HCT116 (cell line): Measurements from ENCODE around the gene ANKRD63. TPM values are rescaled to one million over a fixed set of nuclear protein-coding genes. Genes with fewer than 3 reads are reported as not detected.

Experiments used
- ATAC-seq: fragments of 200-7000 bp; cut with Tn5 transposase; 2 replicates; pipeline ENCODE4 v1.9.1; 2020; ENCODE audit warnings: mild to moderate bottlenecking, moderate library complexity
- BruUV-seq: library from RNA; stranded (reverse); fragments of 400-500 nt; replicated peaks from 2 replicates; lab custom pipeline; 2021; lab: Mats Ljungman, UMichigan
- CTCF ChIA-PET: fragments of 300-600 bp; sonication (Branson Sonifier 250); formaldehyde crosslinking; loops from one replicate; lab custom pipeline; 2021; ENCODE audit warnings: antibody characterized with exemption; lab: Charles Lee
- POLR2A ChIA-PET: fragments of 300-600, 350-600 bp; sonication (Branson Sonifier 250); formaldehyde crosslinking; loops from one replicate; lab custom pipeline; 2021; ENCODE audit warnings: antibody characterized with exemption; lab: Charles Lee
- RAD21 ChIA-PET, 2 experiments: fragments of 300-600 bp; sonication (Branson Sonifier 250); formaldehyde crosslinking; loops; one replicate each; lab custom pipeline; 2023; ENCODE audit warnings: low total read pairs in 2 of 2; ENCODE audit not compliant: uncharacterized antibody in 2 of 2, unreplicated experiment in 2 of 2, low non-redundant PET in 1 of 2; lab: Charles Lee
- DNase-seq: peaks from one replicate; pipeline ENCODE4 v3.0.0-alpha.2; 2010; ENCODE audit warnings: low read depth, low spot score
- H2AFZ ChIP-seq: fragments of 200-600 bp; shearing (Covaris generic), sonication (generic); 2 replicates; pipeline ENCODE4 v1.6.1; 2017; ENCODE audit warnings: low read depth, mixed run types, mixed read lengths, antibody characterized with exemption, low read length; ENCODE audit not compliant: poor library complexity, severe bottlenecking
- H3K27ac ChIP-seq: 2 replicates; pipeline ENCODE4 v1.5.1; 2012; ENCODE audit warnings: low read depth, low read length
- H3K27me3 ChIP-seq: fragments of 200-600 bp; sonication (generic); 2 replicates; pipeline ENCODE4 v1.6.1; 2016; ENCODE audit warnings: mixed run types, low read length, mixed read lengths; ENCODE audit not compliant: insufficient read depth
- H3K36me3 ChIP-seq, 2 experiments: fragments of 200-500 bp in 1 of 2; fragments of 200-600 bp in 1 of 2; sonication (Bioruptor generic) in 1 of 2; sonication (generic) in 1 of 2; 2 replicates each; pipeline versions ENCODE4 v1.5.1 to v1.6.1; 2014 to 2016; ENCODE audit warnings: low read length in 2 of 2, inconsistent platforms in 1 of 2, mixed read lengths in 1 of 2, mixed run types in 1 of 2; ENCODE audit not compliant: insufficient read depth in 2 of 2, control insufficient read depth in 1 of 2
- H3K4me1 ChIP-seq, 2 experiments: fragments of 200-600 bp in 1 of 2; sonication (generic) in 1 of 2; 2 replicates each; pipeline versions ENCODE4 v1.5.1 to v1.6.1; 2012 to 2017; ENCODE audit warnings: low read length in 2 of 2, inconsistent platforms in 1 of 2, mild to moderate bottlenecking in 1 of 2, mixed read lengths in 1 of 2, mixed run types in 1 of 2, moderate library complexity in 1 of 2; ENCODE audit not compliant: insufficient read depth in 2 of 2, control insufficient read depth in 1 of 2
- H3K4me2 ChIP-seq: fragments of 200-600 bp; sonication (generic); 2 replicates; pipeline ENCODE4 v1.6.1; 2017; ENCODE audit warnings: mixed run types, low read length, mixed read lengths
- H3K4me3 ChIP-seq, 2 experiments: fragments of 200-600 bp in 1 of 2; sonication (generic) in 1 of 2; replicated peaks in 1 of 2; 2 replicates each; pipeline ENCODE4 v1.5.1; 2011 to 2016; ENCODE audit warnings: low read length in 2 of 2, control low read depth in 1 of 2, low read depth in 1 of 2, mild to moderate bottlenecking in 1 of 2, mixed read lengths in 1 of 2, mixed run types in 1 of 2
- H3K79me2 ChIP-seq: fragments of 200-600 bp; sonication (generic); 2 replicates; pipeline ENCODE4 v1.6.1; 2017; ENCODE audit warnings: mild to moderate bottlenecking, mixed run types, low read length, moderate library complexity, mixed read lengths; ENCODE audit not compliant: insufficient read depth
- H3K9ac ChIP-seq: fragments of 200-600 bp; sonication (generic); 2 replicates; pipeline ENCODE4 v1.6.1; 2016; ENCODE audit warnings: low read length, mixed read lengths
- H3K9me2 ChIP-seq: fragments of 200-600 bp; sonication (generic), shearing (Covaris generic); 2 replicates; pipeline ENCODE4 v1.6.1; 2017; ENCODE audit warnings: mixed run types, mild to moderate bottlenecking, moderate library complexity; ENCODE audit not compliant: insufficient read depth
- H3K9me3 ChIP-seq, 2 experiments: fragments of 200-500 bp in 1 of 2; fragments of 200-600 bp in 1 of 2; sonication (Bioruptor generic) in 1 of 2; sonication (generic) in 1 of 2; 2 replicates each; pipeline ENCODE4 v1.6.1; 2014 to 2017; ENCODE audit warnings: low read length in 2 of 2, mixed read lengths in 2 of 2, inconsistent platforms in 1 of 2, low read depth in 1 of 2, mild to moderate bottlenecking in 1 of 2, mixed run types in 1 of 2, moderate library complexity in 1 of 2; ENCODE audit not compliant: control insufficient read depth in 1 of 2, insufficient read depth in 1 of 2
- H4K20me1 ChIP-seq: fragments of 200-600 bp; sonication (generic), shearing (Covaris generic); 2 replicates; pipeline ENCODE4 v1.6.1; 2017; ENCODE audit warnings: mixed run types, mild to moderate bottlenecking, moderate library complexity; ENCODE audit not compliant: insufficient read depth
- CBX3 ChIP-seq: IDR thresholded peaks from 2 replicates; pipeline ENCODE4 v1.6.1; 2012; ENCODE audit warnings: low read depth
- CEBPB ChIP-seq: IDR thresholded peaks from 2 replicates; pipeline ENCODE4 v1.6.1; 2012; ENCODE audit warnings: low read depth
- CTCF ChIP-seq, 3 experiments: fragments of 200-600 bp in 1 of 3; sonication (generic) in 1 of 3; IDR thresholded peaks in 2 of 3; conservative IDR thresholded peaks in 1 of 3; 2 replicates each; pipeline ENCODE4 v1.5.1; 2012 to 2017; ENCODE audit warnings: low read depth in 2 of 3, low read length in 2 of 3, antibody characterized with exemption in 1 of 3, borderline replicate concordance in 1 of 3, control low read depth in 1 of 3, mild to moderate bottlenecking in 1 of 3, mixed read lengths in 1 of 3, mixed run types in 1 of 3, moderate library complexity in 1 of 3; ENCODE audit not compliant: insufficient read depth in 1 of 3
- EGR1 ChIP-seq: IDR thresholded peaks from 2 replicates; pipeline ENCODE4 v1.6.1; 2012; ENCODE audit warnings: low read depth
- EZH2phosphoT487 ChIP-seq: fragments of 200-600 bp; IDR thresholded peaks from 2 replicates; pipeline ENCODE4 v1.6.1; 2018; ENCODE audit warnings: antibody characterized with exemption, borderline replicate concordance
- POLR2AphosphoS5 ChIP-seq: IDR thresholded peaks from 2 replicates; pipeline ENCODE4 v1.6.1; 2011; ENCODE audit warnings: mild to moderate bottlenecking, low read depth, low read length, moderate library complexity
- RAD21 ChIP-seq: IDR thresholded peaks from 2 replicates; pipeline ENCODE4 v1.6.1; 2012; ENCODE audit warnings: low read depth, mild to moderate bottlenecking
- SRF ChIP-seq: IDR thresholded peaks from 2 replicates; pipeline ENCODE4 v1.6.1; 2012; ENCODE audit warnings: low read depth
- TCF7L2 ChIP-seq: IDR thresholded peaks from 2 replicates; pipeline ENCODE4 v1.7.0; 2011; ENCODE audit warnings: borderline replicate concordance, inconsistent platforms; ENCODE audit not compliant: insufficient read depth, insufficient read length; ENCODE audit errors: extremely low read depth
- ZFX ChIP-seq: fragments of 450-650 bp; IDR thresholded peaks from 2 replicates; pipeline ENCODE4 v1.6.1; 2017
- ZNF274 ChIP-seq: fragments of 200-500 bp; sonication (Bioruptor generic); IDR thresholded peaks from 2 replicates; pipeline ENCODE4 v1.6.1; 2014; ENCODE audit warnings: mild to moderate bottlenecking, low read depth, low read length, inconsistent platforms
- intact Hi-C: fragments of 100-400 bp; cut with micrococcal nuclease; formaldehyde crosslinking; loops from 2 replicates; pipeline ENCODE4 v1.10.0; 2022
- total RNA-seq: library from RNA; stranded (reverse); gene quantifications from one replicate; pipeline ENCODE4 v1.2.1, GENCODE V29; 2021; ENCODE audit not compliant: unreplicated experiment

The ANKRD63 gene
- total RNA-seq, 1 experiment from 2014 or later: 0.89 TPM

- RAD21 ChIA-PET: no interaction called here
- H3K9me3 ChIP-seq: no peaks in the 10 kb centered on the region
- H3K9me2 ChIP-seq: no peaks in the 10 kb centered on the region
- intact Hi-C loops: no loop called here
- H2AFZ ChIP-seq: peak overlapping the region; percentile 74
- POLR2A ChIA-PET: interaction anchor here (0.7 kb wide), 1 partner anchor 55 kb away, joined by 3 read pairs; no protein-coding TSS in a partner anchor
- H3K9ac ChIP-seq: peak overlapping the region; percentile 57
- H4K20me1 ChIP-seq: no peaks in the 10 kb centered on the region
- CTCF ChIA-PET: interaction anchor here (1.0 to 1.9 kb wide), 6 partner anchors 8 to 56 kb away, joined by 3 to 8 read pairs (median 4); partner anchors contain the start of gene PAK6
- no peaks in the 10 kb centered on the region for H3K36me3 ChIP-seq
- H3K4me1 ChIP-seq: peaks cover 21 to 44% of the 10 kb centered on the region in 2 experiments
- ATAC-seq: peak; percentile 76
- DNase-seq: no peak
- peak overlapping the region; percentile 57; the same call in 1 of the 2 replicates for H3K27ac ChIP-seq
- no peaks in the 10 kb centered on the region for H3K27me3 ChIP-seq
- peak overlapping the region; percentile 45 to 59 for H3K4me3 ChIP-seq
- H3K4me2 ChIP-seq: peak overlapping the region; percentile 87
- H3K79me2 ChIP-seq: no peaks in the 10 kb centered on the region
- no TSS peak for BruUV-seq
- no peak for TF ChIP-seq ZNF274
- TF ChIP-seq SRF: no peak
- TF ChIP-seq CBX3: no peak; the same call in 1 of the 2 replicates
- peak; percentile 4; the same call in 1 of the 2 replicates for TF ChIP-seq POLR2AphosphoS5
- no peak for TF ChIP-seq EZH2phosphoT487
- peak; percentile 46 to 67 (median 65); a peak in 5 of 6 replicates for TF ChIP-seq CTCF (IDR thresholded peaks at IDR 0.05 in 2 of 3, conservative IDR thresholded peaks at IDR 0.05 in 1 of 3; ENCODE audit: borderline replicate concordance in 1 of 3, insufficient read depth in 1 of 3, low read depth in 2 of 3, low read length in 2 of 3)
- TF ChIP-seq TCF7L2: no peak
- peak; percentile 41 for TF ChIP-seq RAD21
- peak; percentile 92 for TF ChIP-seq EGR1
- TF ChIP-seq ZFX: peak; percentile 64
- no peak for TF ChIP-seq CEBPB
- TF ChIP-seq, all 23 proteins: peak for 5
Measured at GRCh38 chr15:40282147-40282868, 556 bp downstream of the ANKRD63 start.
